Nephron (organoid): ENCODE results near the gene PADI6.

Experiments used
- H3K27ac Mint-ChIP-seq, 3 experiments: 2 replicates each; pipeline ENCODE4 v1.8.0; 2020; ENCODE audit warnings: mixed read lengths in 3 of 3, mild to moderate bottlenecking in 2 of 3, moderate library complexity in 1 of 3
- H3K27me3 Mint-ChIP-seq: 2 replicates; pipeline ENCODE4 v1.8.0; 2021; ENCODE audit warnings: low read depth, mild to moderate bottlenecking, moderate library complexity, mixed read lengths
- H3K36me3 Mint-ChIP-seq: 2 replicates; pipeline ENCODE4 v1.8.0; 2020; ENCODE audit warnings: low read depth, mixed read lengths
- H3K4me1 Mint-ChIP-seq: 2 replicates; pipeline ENCODE4 v1.8.0; 2020; ENCODE audit warnings: mixed read lengths
- H3K4me3 Mint-ChIP-seq, 3 experiments: 2 replicates each; pipeline ENCODE4 v1.8.0; 2020; ENCODE audit warnings: mild to moderate bottlenecking in 3 of 3, mixed read lengths in 3 of 3, moderate library complexity in 2 of 3
- H3K9me3 Mint-ChIP-seq: 2 replicates; pipeline ENCODE4 v1.8.0; 2020; ENCODE audit warnings: mixed read lengths
- CTCF ChIP-seq, 3 experiments: fragments of 200-600 bp; sonication (generic); IDR thresholded peaks; one replicate each; pipeline ENCODE4 v1.5.0; 2021; ENCODE audit warnings: antibody characterized with exemption in 3 of 3; ENCODE audit not compliant: unreplicated experiment in 3 of 3

PADI6 gene

GRCh38 chr1:17437260-17437579, 65.2 kb downstream of the PADI6 start:
- no peak for TF ChIP-seq CTCF (IDR thresholded peaks at IDR 0.05; ENCODE audit: unreplicated experiment in 3 of 3)
- H3K9me3 Mint-ChIP-seq, result no peaks in the 10 kb centered on the region
- H3K27ac Mint-ChIP-seq, result peak overlapping the region; percentile 64 to 85 (median 77)
- peaks cover 21% of the 10 kb centered on the region for H3K27me3 Mint-ChIP-seq
- peaks cover 22% of the 10 kb centered on the region for H3K4me1 Mint-ChIP-seq
- peak overlapping the region; percentile 82 to 89 (median 86) for H3K4me3 Mint-ChIP-seq
- peaks cover 22% of the 10 kb centered on the region for H3K36me3 Mint-ChIP-seq

GRCh38 chr1:17437580-17438317, 65.8 kb downstream of the PADI6 start:
- Mint-ChIP-seq H3K27ac (peak overlapping the region in 2 of 3 experiments; percentile 77 to 85), H3K27me3 (peaks cover 21% of the 10 kb centered on the region), H3K4me3 (peak overlapping the region; percentile 82 to 89 (median 86)), H3K36me3 (peaks cover 22% of the 10 kb centered on the region), H3K9me3 (no peaks in the 10 kb centered on the region), H3K4me1 (peaks cover 22% of the 10 kb centered on the region)
- TF ChIP-seq CTCF (IDR thresholded peaks at IDR 0.05; ENCODE audit: unreplicated experiment in 3 of 3), result no peak

GRCh38 chr1:17438318-17439249, 66.6 kb downstream of the PADI6 start:
- peak overlapping the region; percentile 93 to 98 (median 97) for H3K27ac Mint-ChIP-seq
- TF ChIP-seq CTCF (IDR thresholded peaks at IDR 0.05; ENCODE audit: unreplicated experiment in 3 of 3), result no peak
- H3K27me3 Mint-ChIP-seq, result peaks cover 21% of the 10 kb centered on the region
- no peaks in the 10 kb centered on the region for H3K9me3 Mint-ChIP-seq
- peaks cover 22% of the 10 kb centered on the region for H3K4me1 Mint-ChIP-seq
- peak overlapping the region; percentile 91 to 98 (median 97) for H3K4me3 Mint-ChIP-seq
- peaks cover 16% of the 10 kb centered on the region for H3K36me3 Mint-ChIP-seq

GRCh38 chr1:17439250-17440073, 67.5 kb downstream of the PADI6 start, which contains the start of gene RCC2:
RCC2 (minus strand) TSS chr1:17439677; CDS start chr1:17438514, 1,163 bp downstream.
- no peak for TF ChIP-seq CTCF (IDR thresholded peaks at IDR 0.05; ENCODE audit: unreplicated experiment in 3 of 3)
- peaks cover 22% of the 10 kb centered on the region for H3K4me1 Mint-ChIP-seq
- H3K27ac Mint-ChIP-seq, result peak within 1 kb of the TSS; percentile 93 to 98 (median 97)
- H3K27me3 Mint-ChIP-seq, result peaks cover 21% of the 10 kb centered on the region
- no peaks in the 10 kb centered on the region for H3K9me3 Mint-ChIP-seq
- H3K36me3 Mint-ChIP-seq, result peaks cover 10% of the 10 kb centered on the region
- peak within 1 kb of the TSS; percentile 91 to 98 (median 97) for H3K4me3 Mint-ChIP-seq

GRCh38 chr1:17440074-17440826, 68.3 kb downstream of the PADI6 start:
- Mint-ChIP-seq H3K27ac (peak overlapping the region; percentile 93 to 98 (median 97)), H3K36me3 (peaks cover 2% of the 10 kb centered on the region), H3K4me1 (peaks cover 22% of the 10 kb centered on the region), H3K27me3 (peaks cover 21% of the 10 kb centered on the region), H3K4me3 (peak overlapping the region; percentile 82 to 97 (median 83)), H3K9me3 (no peaks in the 10 kb centered on the region)
- TF ChIP-seq CTCF (IDR thresholded peaks at IDR 0.05; ENCODE audit: unreplicated experiment in 3 of 3), result no peak
